ENCODE data around the gene CADM2. TPM values are rescaled to one million over a fixed set of nuclear protein-coding genes. Genes with fewer than 3 reads are reported as not detected.

The CADM2 gene
- total RNA-seq, 1 experiment from 2014 or later = 10.9 TPM

GRCh38 chr3:84985795-84986194 is 27.0 kb downstream of the CADM2 start:
- no CpG with 5 or more reads among the region's 1 CpG for WGBS (ENCODE audit: extremely low coverage, insufficient read length, low lambda C conversion rate)
- Mint-ChIP-seq H3K9me3 (no peaks in the 10 kb centered on the region), H3K27me3 (ENCODE audit: low read depth) (no peaks in the 10 kb centered on the region), H3K4me3 (no peak overlapping the region), H3K36me3 (ENCODE audit: insufficient read depth in 1 of 3, low read depth in 3 of 3) (no peaks in the 10 kb centered on the region), H3K27ac (no peak overlapping the region), H3K4me1 (peaks cover 27 to 42% of the 10 kb centered on the region in 2 experiments)
- Histone ChIP-seq H2AFZ (ENCODE audit: low read length) (no peak overlapping the region), H3T11ph (ENCODE audit: low read length) (no peak overlapping the region), H4K91ac (ENCODE audit: insufficient read length, low read depth, low read length) (no peak overlapping the region), H4K20me1 (ENCODE audit: control insufficient read depth, insufficient read depth, insufficient read length) (no peaks in the 10 kb centered on the region), H3K9me3 (ENCODE audit: control insufficient read depth, low read depth, low read length) (no peaks in the 10 kb centered on the region), H3K14ac (ENCODE audit: insufficient read depth, low read length) (no peak overlapping the region), H2BK20ac (ENCODE audit: low read depth, low read length, poor library complexity, severe bottlenecking) (no peak overlapping the region), H2BK120ac (ENCODE audit: low read depth, low read length, poor library complexity, severe bottlenecking) (no peak overlapping the region), H2BK5ac (ENCODE audit: insufficient read length, low read length) (no peak overlapping the region), H3K79me2 (ENCODE audit: insufficient read depth, low read length) (no peaks in the 10 kb centered on the region), H3K79me1 (ENCODE audit: insufficient read depth, low read depth, low read length, poor library complexity, severe bottlenecking) (no peaks in the 10 kb centered on the region), H3K4me1 (ENCODE audit: insufficient read depth, low read length) (peaks cover 2% of the 10 kb centered on the region), H3K23ac (ENCODE audit: insufficient read length, low read depth, low read length) (no peak overlapping the region), H4K5ac (ENCODE audit: insufficient read length, low read depth, low read length) (no peak overlapping the region), H3K18ac (ENCODE audit: insufficient read length, low read depth, low read length) (no peak overlapping the region), H2BK12ac (ENCODE audit: insufficient read length, low read depth, low read length) (no peak overlapping the region), H3K23me2 (ENCODE audit: insufficient read length, low read depth, low read length, poor library complexity, severe bottlenecking) (no peaks in the 10 kb centered on the region), H4K8ac (replicated peaks; ENCODE audit: insufficient read length, low read depth, low read length) (no peak overlapping the region), H3K56ac (ENCODE audit: insufficient read length, low read depth, low read length) (no peak overlapping the region), H2AK5ac (ENCODE audit: insufficient read length, low read length) (no peak overlapping the region), H3K9ac (ENCODE audit: extremely low read depth, insufficient read length, low read length) (no peak overlapping the region), H2BK15ac (ENCODE audit: low read depth, low read length) (no peak overlapping the region), H3K4ac (ENCODE audit: low read depth, low read length) (no peak overlapping the region), H3K27ac (ENCODE audit: insufficient read length, low read depth, low read length) (no peak overlapping the region), H3K27me3 (ENCODE audit: insufficient read depth, low read length) (no peaks in the 10 kb centered on the region), H3K4me2 (ENCODE audit: insufficient read depth, insufficient read length, low read length) (no peak overlapping the region)
- no peak for TF ChIP-seq CTCF (conservative IDR thresholded peaks at IDR 0.05)
- no peak for DNase-seq

All from H9 (cell line).